HG02943 (cell line): ENCODE measurements around the gene CCL25.

Source experiments
- ATAC-seq: cut with Tn5 transposase; IDR thresholded peaks from one replicate; pipeline ENCODE4 v1.9.1; 2021; ENCODE audit warnings: mild to moderate bottlenecking, low read depth, moderate library complexity; ENCODE audit not compliant: unreplicated experiment

CCL25 gene

DNA sequence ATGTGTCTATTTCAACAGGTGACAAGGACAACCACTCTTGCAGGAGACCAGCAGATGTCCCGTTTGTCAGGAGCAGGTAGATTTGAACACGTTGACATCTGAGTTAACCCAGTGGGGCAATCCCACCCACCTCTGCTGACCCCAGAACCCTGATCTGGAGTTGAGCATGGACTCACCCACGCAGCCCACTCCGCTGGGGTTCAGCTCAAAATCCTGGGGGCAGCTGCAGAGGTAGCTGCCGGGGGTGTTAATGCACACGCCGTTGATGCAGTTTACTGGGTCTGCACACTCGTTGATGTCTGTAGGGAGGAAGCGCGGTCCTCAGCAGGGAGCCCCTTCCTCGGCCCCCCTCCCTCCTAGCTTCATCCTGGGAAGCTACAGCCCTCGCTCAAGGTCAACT is 56.9 kb downstream of the CCL25 start:
- ATAC-seq: no peak

GRCh38 chr19:8109890-8110662 is 57.5 kb downstream of the CCL25 start:
- no peak for ATAC-seq

DNA sequence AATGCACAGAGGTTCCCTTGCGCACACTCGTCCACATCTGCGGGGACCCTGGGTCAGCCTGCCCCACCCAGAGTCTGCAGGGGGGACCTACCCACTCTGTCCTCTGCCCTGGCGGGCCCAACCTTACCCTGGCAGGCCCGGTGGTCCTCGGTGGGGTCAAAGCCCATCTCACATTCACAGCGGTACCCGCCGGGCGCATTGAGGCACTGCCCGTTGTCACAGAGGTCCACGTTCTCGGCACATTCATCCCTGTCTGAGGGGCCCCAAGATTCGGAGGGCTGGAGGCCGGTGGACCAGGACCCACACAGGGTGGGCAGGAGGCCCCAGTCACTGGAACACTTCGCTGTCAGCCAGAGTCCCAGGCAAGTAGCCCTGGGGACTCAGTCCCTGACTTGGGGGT is 58.4 kb downstream of the CCL25 start:
- ATAC-seq: no peak

- no peak for ATAC-seq
These were observed 58.8 kb downstream of the CCL25 start for GRCh38 chr19:8111376-8111775.
